Measurements from ENCODE around the gene SCN4A.
"Not testable (repeated sequence)": the region's sequence is repeated elsewhere in the genome, so short reads cannot be mapped to it uniquely, and the experiment has no call there.

Gene SCN4A

GRCh38 chr17:63916566-63917185 is 56.0 kb downstream of the SCN4A start:
- no peak for DNase-seq (ENCODE audit: low read depth in 2 of 2)

GRCh38 chr17:63915753-63916152 is 57.0 kb downstream of the SCN4A start:
- DNase-seq (ENCODE audit: low read depth in 2 of 2), result not testable (repeated sequence)

GRCh38 chr17:63914471-63914870 is 58.2 kb downstream of the SCN4A start:
- no peak for DNase-seq (ENCODE audit: low read depth in 2 of 2)

DNA sequence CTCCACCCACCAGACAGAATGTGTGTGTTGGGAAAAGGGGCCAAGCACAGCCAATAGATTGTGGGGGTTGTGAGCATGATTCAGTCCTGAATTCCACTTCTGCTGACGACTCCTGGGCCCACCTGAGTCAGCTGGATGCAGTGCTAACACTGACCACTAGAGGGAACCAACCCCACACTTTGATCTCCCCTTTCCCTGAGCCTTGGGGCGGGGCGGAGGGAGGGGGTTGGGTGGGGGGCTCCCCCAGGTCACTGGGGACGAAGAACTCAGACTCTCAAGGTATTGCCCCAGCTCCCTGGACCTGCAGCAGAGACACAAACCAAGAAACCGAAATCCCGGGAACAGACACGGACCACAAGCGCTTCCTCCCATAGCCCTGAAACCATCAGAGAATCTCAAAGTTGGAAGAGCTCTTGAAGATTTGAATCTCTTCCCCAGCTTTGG is 61.0 kb downstream of the SCN4A start:
- DNase-seq (ENCODE audit: low read depth in 2 of 2), result peak; percentile 49 to 63

- DNase-seq (ENCODE audit: low read depth in 2 of 2), result no peak
Measured at GRCh38 chr17:63911041-63911635, 61.6 kb downstream of the SCN4A start, which contains the start of gene CSHL1. TSS of gene CSHL1 (minus strand) at chr17:63911258. CDS start at chr17:63911196, 62 bp downstream.

GRCh38 chr17:63910096-63910495 is 62.6 kb downstream of the SCN4A start:
- DNase-seq (ENCODE audit: low read depth in 2 of 2), result no peak

DNA sequence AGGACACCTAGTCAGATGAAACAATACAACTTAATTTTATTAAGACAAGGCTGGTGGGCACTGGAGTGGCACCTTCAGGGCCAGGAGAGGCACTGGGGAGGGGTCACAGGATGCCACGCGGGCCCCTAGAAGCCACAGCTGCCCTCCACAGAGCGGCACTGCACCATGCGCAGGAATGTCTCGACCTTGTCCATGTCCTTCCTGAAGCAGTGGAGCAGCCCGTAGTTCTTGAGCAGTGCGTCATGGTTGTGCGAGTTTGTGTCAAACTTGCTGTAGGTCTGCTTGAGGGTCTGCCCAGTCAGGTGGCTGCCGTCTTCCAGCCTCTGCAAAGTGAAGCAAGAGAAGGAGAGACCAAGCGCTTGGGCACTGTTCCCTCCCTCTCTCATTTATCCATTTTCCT is 63.1 kb downstream of the SCN4A start:
- DNase-seq (ENCODE audit: low read depth in 2 of 2), result not testable (repeated sequence)

DNA sequence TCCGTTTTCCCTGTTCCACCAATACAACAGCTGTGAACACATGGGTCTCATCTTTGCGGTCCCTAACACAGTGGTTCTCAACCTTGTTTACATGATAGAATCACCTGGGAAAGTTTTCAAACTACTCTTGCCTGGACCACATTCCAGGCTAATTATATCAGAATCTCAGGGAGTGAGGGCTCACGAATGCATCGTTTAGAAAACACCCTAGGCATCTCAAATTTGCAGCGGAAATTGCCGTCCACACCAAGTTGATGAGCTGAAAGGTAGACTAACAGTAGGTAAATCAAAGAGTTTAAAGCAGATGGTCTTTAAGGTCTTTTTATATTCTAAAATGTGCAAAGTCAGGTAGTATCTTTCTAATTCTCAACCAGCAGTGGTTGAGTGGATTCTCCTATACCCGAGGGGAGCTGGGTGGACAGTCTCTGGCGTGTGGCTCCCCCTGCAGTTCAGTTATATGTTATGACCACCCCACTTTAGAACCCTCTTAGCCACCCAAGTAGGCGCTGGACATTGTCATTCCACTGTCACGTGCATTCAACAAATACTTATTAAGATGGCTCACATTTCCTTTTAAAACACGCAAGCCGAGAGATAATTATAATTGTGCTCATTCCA is 65.4 kb downstream of the SCN4A start:
- not testable (repeated sequence) for DNase-seq (ENCODE audit: low read depth in 2 of 2)

DNA sequence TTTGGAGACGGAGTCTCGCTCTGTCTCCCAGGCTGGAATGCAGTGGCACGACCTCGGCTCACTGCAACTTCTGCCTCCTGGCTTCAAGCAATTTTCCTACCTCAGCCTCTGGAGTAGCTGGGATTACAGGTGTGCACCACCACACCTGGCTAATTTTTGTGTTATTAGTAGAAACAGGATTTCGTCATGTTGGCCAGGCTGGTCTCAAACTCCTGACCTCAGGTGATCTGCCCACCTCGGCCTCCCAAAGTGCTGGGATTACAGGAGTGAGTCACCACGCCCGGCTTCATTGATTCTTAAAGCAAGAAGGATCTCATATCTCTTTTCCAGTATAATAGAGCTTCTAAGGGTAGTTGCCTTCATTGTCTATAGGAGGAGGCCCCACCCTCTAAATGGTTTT is 67.9 kb downstream of the SCN4A start:
- DNase-seq (ENCODE audit: low read depth in 2 of 2), result not testable (repeated sequence)

GRCh38 chr17:63903787-63904201 is 68.9 kb downstream of the SCN4A start:
- not testable (repeated sequence) for DNase-seq (ENCODE audit: low read depth in 2 of 2)

- DNase-seq (ENCODE audit: low read depth in 2 of 2), result not testable (repeated sequence)
Measured at GRCh38 chr17:63901971-63902370, 70.7 kb downstream of the SCN4A start.

GRCh38 chr17:63898899-63899798 is 73.6 kb downstream of the SCN4A start:
- DNase-seq (ENCODE audit: low read depth in 2 of 2), result peak in 1 of 2 donors; percentile 31

DNA sequence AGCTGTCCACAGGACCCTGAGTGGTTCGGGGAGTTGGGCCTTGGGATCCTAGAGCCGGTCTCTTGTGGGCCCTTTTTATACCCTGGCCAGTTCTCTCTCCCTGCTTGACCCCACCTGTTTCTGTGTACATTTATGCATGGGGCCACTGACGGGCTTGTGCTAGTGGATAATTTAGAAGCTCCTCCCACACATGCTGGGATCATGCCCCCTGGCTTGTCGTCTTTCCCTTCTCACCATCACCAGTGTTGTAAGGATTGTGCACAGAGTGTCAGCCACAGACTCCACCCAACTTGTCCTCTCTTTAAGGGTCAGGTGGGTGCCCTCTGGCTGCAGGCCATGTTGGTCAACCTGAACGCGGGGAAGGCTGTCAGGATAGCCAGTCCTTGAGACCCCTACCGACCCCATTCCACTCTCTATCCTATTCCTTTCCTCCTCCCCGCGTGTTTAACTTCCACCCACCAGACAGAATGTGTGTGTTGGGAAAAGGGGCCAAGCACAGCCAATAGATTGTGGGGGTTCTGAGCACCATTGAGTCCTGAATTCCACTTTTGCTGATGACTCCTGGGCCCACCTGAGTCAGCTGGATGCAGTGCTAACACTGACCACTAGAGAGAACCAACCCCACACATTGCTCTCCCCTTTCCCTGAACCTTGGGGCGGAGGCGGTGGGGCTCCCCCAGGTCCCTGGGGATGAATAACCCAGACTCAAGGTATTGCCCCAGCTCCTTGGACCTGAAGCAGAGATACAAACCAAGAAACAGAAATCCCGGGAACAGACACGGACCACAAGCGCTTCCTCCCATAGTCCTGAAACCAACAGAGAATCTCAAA is 76.0 kb downstream of the SCN4A start, which contains the start of gene CSH1:
Gene CSH1, minus strand, starts transcription at position 51 of the 831 bp plus-strand sequence. CDS start 63 bp downstream, outside the sequence.
- DNase-seq (ENCODE audit: low read depth in 2 of 2), result not testable (repeated sequence)

DNA sequence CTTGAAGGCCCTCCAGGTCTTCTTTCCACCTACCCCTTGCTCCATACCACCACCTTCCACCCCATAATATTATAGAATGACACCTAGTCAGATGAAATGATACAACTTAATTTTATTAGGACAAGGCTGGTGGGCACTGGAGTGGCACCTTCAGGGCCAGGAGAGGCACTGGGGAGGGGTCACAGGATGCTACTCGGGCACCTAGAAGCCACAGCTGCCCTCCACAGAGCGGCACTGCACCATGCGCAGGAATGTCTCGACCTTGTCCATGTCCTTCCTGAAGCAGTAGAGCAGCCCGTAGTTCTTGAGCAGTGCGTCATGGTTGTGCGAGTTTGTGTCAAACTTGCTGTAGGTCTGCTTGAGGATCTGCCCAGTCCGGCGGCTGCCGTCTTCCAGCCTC is 77.9 kb downstream of the SCN4A start:
- DNase-seq (ENCODE audit: low read depth in 2 of 2), result not testable (repeated sequence)

DNA sequence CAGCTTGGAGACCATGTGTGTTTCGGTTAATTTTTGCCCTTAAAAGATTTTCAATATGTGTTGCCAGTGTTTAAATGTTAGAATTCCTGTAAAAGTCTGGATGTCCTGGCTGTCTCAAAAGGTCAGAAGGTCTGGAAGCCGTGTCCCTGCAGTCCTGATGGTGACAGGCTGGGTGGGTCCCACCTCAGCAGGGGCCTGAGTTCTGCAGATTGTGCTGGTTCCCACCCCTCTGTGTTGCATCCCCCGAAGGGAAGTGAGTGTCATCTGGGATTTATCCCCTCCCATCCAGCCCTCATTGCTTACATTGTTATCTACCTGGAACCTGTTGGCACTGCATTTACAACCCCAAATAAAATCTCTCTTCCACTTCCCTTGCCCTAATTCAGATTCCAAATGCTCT is 78.7 kb downstream of the SCN4A start:
- DNase-seq (ENCODE audit: low read depth in 2 of 2), result not testable (repeated sequence)

- not testable (repeated sequence) for DNase-seq (ENCODE audit: low read depth in 2 of 2)
Measured at GRCh38 chr17:63892316-63893037, 80.2 kb downstream of the SCN4A start.

- not testable (repeated sequence) for DNase-seq (ENCODE audit: low read depth in 2 of 2)
Measured at GRCh38 chr17:63889026-63889848, 83.5 kb downstream of the SCN4A start.
